Kidney tubule cell (primary cell): ENCODE results near the gene SYNJ1.
A peak's percentile ranks its signal among the peaks of the same experiment; 100 is the strongest.
"Not testable (repeated sequence)": the region's sequence is repeated elsewhere in the genome, so short reads cannot be mapped to it uniquely, and the experiment has no call there.

Experiments
- DNase-seq: peaks from one replicate; pipeline ENCODE4 v3.0.0-alpha.2; 2018; ENCODE audit warnings: low spot score

The SYNJ1 gene

GRCh38 chr21:32690085-32690484, 37.7 kb downstream of the SYNJ1 start:
- no peak for DNase-seq

GRCh38 chr21:32687643-32688345, 40.0 kb downstream of the SYNJ1 start:
- DNase-seq: no peak

- DNase-seq: peak; percentile 25
These were observed 44.9 kb downstream of the SYNJ1 start for GRCh38 chr21:32682696-32683474.

- DNase-seq: no peak
These were observed 53.1 kb downstream of the SYNJ1 start for GRCh38 chr21:32674731-32675130.

DNA sequence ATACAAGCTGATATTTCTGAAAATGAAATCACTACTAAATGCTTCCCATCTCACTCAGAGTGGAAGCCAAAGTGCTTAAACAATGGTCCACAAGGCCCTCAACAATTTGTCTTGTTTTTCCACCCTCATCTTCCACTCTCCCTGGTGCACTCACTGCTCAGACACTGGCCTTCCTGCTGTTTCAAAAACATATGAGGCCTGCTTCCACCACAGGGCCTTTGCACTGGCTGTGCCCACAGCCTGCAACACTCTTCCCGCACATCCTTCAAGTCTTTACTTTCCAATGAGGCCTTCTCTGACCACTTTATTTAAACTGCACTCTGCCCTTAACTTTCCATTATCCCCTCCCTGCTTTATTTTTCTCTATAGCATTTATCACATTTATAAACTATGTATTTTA, 53.8 kb downstream of the SYNJ1 start:
- DNase-seq: no peak

- DNase-seq: no peak
These were observed 61.6 kb downstream of the SYNJ1 start for GRCh38 chr21:32666258-32666657.

DNA sequence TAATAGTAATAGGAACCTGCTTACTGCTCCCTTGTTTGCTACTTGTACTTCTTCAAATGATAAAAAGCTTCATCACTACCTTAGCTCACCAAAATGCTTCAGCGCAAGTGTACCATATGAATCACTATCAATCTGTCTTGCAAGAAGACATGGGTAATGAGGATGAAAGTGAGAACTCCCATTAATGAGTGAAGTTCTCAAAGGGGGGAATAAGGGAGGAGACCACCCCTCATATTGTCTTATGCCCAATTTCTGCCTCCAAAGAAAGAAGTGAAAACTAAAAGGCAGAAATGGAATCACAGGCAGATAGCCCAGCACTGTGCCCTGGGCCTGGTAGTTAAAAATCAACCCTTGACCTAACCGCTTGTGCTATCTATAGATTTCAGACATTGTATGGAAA, 63.7 kb downstream of the SYNJ1 start:
- not testable (repeated sequence) for DNase-seq

GRCh38 chr21:32661981-32662380, 65.8 kb downstream of the SYNJ1 start:
- not testable (repeated sequence) for DNase-seq

DNA sequence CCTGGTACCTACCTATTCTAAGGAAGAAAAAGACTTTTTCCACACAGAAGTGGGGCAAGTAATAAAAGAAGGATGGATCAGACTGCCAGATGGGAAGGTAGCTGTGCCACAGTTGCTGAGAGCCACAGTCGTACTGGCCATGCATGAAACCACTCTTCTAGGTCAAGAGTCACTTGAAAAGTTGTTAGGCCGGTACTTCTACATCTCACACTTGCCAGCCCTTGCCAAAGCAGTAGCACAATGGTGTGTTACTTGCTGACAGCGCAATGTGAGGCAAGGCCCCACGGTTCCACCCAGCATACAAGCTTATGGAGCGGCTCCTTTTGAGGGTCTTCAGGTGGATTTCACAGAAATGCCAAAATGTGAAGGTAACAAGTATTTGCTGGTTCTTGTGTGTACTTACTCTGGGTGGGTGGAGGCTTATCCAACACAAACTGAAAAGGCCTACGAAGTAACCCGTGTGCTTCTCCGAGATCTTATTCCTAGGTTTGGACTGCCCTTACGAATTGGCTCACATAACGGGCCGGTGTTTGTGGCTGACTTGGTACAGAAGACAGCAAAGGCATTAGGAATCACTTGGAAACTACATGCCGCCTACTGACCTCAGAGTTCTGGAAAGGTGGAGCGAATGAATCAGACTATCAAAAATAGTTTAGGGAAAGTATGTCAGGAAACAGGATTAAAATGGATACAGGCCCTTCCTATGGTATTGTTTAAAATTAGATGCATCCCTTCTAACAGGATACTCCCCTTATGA, 66.6 kb downstream of the SYNJ1 start:
- DNase-seq: peak; percentile 5

DNA sequence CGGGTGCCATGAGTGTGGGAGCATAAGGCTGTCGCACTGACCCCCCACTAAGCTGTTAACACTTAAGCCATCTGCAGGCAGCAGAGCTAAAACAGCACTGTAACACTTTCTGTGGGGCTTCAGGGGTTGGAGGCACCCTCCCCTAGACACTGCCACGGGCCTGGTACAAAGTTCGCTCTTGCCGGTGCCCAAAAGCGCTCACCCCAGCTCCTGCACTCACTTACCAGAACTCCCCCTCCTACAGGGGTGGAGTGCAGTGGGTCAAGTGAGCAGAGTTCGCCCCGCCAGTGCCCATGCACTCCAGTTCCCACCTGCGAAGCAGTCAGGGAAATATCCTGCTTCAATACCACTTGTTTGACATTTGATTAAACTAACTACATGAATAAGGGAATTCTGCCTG, 69.3 kb downstream of the SYNJ1 start:
- no peak for DNase-seq

DNA sequence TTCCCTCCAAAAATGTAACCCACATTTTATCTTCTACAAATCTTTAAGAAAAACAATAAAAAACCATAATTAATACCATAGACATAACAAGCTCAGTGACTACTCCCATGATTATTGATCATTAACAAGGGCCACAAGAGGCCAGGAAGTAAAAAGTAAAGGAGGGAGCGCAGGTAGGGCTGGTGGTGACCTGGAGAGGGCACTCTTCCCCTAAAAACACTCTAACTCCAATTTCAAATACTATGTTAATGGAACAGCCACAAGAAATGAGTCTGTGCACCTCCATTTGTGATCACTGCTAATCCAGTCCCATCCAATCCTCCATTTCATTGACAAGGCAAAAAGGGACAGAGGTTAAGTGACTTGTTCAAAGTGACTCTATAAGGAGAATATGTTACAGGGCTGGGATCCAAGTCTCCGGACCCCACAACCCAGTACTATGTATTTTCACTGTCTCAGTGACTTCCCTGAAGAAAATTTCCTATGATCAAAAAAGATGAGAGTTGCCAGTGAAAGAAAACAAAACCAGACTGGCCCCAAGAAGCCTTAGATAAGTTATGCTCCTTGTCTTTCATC, 74.4 kb downstream of the SYNJ1 start:
- DNase-seq: peak; percentile 67

DNA sequence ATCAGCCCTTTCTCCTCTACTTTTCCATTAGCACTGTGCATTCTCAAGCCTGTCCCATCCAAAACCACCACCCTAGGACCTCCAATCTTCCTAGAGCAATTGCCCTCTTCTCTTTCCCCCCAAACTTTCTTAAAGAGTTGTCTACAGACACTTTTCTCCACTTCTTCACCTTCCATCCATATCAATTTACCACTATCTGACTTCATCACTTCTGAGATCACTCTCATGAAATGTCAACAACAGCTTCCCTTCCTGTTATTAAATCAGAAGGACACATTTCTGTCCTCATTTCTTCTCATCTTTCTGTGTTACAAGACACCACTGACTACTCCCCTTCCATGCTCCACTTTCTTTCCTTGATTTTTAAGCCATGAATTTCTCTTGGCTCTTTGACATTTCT, 79.6 kb downstream of the SYNJ1 start:
- DNase-seq: no peak

DNA sequence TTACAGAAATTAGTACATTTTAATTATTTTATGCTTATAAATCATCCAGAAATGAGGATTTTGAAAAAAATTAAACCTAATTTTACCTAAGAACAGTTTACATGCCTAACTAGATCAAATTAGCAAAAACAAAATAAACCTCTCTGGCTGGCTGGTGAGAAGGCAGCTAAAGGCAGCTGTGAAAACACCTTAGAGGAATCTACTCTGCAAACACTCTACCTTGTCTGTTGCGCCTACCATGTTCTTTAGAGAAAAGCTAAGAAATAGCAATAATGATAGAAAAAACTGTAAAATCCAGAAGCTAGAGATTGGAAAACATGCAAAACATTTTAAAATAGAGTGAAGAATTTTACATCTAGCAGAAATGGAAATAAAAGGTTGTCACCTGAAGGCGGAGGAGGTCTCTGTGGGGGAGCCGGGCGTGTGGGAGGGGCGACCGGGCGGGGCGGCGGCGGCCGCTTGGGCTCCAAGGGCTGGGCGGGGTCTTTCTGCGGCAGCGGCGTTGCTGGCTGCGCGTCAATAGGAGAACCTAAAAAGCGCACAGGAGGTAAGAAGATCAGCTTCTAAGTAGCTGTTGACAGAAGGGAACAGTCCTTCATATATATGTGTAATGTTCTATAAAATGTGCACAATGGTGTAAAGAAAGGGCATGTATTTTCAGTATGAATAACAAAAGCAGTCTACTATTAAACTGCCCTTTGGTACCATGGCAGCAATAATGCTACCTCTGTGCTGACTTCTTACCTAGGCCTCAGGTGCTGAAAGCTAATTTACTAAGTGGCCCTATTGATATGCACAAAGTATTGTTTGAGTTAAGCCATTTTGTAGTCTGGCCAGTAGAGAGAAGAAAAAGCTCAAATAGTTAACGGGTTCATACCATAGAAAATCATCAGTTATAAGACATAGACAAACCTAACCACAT, 82.3 kb downstream of the SYNJ1 start:
- no peak for DNase-seq

GRCh38 chr21:32641710-32642698, 85.8 kb downstream of the SYNJ1 start:
- peak; percentile 17 for DNase-seq

- peak; percentile 7 for DNase-seq
These were observed 101.1 kb downstream of the SYNJ1 start for GRCh38 chr21:32626621-32627196.

GRCh38 chr21:32618218-32618617, 109.6 kb downstream of the SYNJ1 start:
- not testable (repeated sequence) for DNase-seq

- DNase-seq: no peak
These were observed 114.3 kb downstream of the SYNJ1 start for GRCh38 chr21:32613436-32614043.

- DNase-seq: no peak
These were observed 114.8 kb downstream of the SYNJ1 start for GRCh38 chr21:32612999-32613337.
